ENCODE results near the gene DEFB129. TPM values are rescaled to one million over a fixed set of nuclear protein-coding genes. Genes with fewer than 3 reads are reported as not detected.

Gene DEFB129
- total and polyA plus RNA-seq, 2 donors from 2014 or later: not detected

DNA sequence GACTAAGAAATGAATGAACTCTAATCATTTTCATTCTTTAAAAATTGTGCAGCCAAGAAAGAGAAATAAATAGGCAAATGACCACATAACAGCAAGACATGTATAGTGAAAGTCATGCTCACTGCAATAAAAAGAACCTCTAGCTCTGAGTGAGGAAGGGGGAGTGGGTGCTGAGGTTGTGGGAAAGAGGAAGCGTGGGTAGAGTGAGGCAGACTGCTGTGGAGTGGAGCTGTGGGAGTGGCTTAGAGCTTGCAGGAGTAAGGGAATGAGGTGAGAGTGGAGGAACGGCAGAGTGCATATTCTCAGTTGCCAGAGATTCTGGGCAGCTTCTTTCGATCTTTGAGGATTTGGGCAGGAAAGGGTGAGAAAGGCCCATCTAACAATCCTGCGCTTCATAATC lies 10.4 kb downstream of the DEFB129 start:
- TF ChIP-seq, protein P1, sequence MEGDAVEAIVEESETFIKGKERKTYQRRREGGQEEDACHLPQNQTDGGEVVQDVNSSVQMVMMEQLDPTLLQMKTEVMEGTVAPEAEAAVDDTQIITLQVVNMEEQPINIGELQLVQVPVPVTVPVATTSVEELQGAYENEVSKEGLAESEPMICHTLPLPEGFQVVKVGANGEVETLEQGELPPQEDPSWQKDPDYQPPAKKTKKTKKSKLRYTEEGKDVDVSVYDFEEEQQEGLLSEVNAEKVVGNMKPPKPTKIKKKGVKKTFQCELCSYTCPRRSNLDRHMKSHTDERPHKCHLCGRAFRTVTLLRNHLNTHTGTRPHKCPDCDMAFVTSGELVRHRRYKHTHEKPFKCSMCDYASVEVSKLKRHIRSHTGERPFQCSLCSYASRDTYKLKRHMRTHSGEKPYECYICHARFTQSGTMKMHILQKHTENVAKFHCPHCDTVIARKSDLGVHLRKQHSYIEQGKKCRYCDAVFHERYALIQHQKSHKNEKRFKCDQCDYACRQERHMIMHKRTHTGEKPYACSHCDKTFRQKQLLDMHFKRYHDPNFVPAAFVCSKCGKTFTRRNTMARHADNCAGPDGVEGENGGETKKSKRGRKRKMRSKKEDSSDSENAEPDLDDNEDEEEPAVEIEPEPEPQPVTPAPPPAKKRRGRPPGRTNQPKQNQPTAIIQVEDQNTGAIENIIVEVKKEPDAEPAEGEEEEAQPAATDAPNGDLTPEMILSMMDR (IDR thresholded peaks at IDR 0.05; ENCODE audit: borderline replicate concordance, extremely low read depth, insufficient read depth): no peak
- intact Hi-C loops (cut with DNase I): no loop called here
- Histone ChIP-seq H3K27ac (ENCODE audit: low read depth in 2 of 2, low read length in 2 of 2) (no peak overlapping the region), H3K27me3 (ENCODE audit: control insufficient read depth, insufficient read depth, low read length) (no peaks in the 10 kb centered on the region), H3K4me1 (ENCODE audit: control insufficient read depth in 2 of 3, insufficient read depth in 2 of 3, low read depth in 1 of 3, low read length in 3 of 3) (peaks cover 0 to 2% (median 0%) of the 10 kb centered on the region in 3 donors), H3K36me3 (ENCODE audit: control insufficient read depth in 2 of 3, insufficient read depth in 3 of 3, low read length in 3 of 3) (no peaks in the 10 kb centered on the region), H3K9me3 (ENCODE audit: control insufficient read depth in 2 of 3, insufficient read depth in 1 of 3, low read length in 3 of 3) (no peaks in the 10 kb centered on the region), H3K4me3 (ENCODE audit: low read length in 3 of 3) (no peak overlapping the region), H3K9ac (ENCODE audit: low read length in 3 of 3) (no peak overlapping the region)
- DNase-seq (no peak), FAIRE-seq (no peak)

DNA sequence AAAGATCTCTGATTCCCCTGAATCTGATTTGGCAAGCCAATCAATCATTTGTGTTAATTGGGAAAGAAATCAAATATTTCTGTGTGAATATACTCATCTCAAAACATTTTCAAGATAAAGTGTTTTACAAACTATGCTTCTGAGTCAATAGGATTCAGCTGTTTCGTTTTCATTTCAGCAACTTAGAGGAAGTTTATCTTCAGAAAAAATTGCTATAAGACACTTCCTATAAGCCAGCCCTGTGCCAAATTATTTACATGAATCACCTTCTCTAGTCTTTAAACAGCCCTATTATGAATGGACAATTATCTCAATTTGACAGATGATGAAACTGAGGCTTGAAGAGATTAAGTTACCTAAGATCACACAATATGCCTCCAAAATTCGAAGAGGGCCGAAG lies 10.9 kb downstream of the DEFB129 start:
- DNase-seq: no peak
- H3K27ac ChIP-seq (ENCODE audit: low read depth in 2 of 2, low read length in 2 of 2): no peak overlapping the region
- TF ChIP-seq, protein P1 (IDR thresholded peaks at IDR 0.05; ENCODE audit: borderline replicate concordance, extremely low read depth, insufficient read depth): no peak

DNA sequence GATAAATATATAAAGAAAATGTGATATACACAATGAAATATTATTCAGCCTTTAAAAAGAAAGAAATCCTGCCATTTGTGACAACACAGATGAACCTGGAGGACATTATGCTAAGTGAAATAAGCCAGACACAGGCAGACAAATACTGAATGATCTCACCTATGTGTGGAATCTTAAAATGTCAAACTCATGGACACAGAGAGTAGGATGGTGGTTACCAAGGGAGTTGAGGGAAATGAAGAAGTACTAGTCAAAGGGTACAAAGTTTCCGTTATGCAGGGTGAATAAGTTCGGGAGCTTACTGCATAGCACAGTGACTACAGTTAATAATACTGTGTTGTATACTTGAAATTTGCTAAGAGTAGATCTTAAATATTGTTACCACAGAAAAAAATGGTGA lies 15.8 kb downstream of the DEFB129 start:
- H3K27me3 ChIP-seq (ENCODE audit: control insufficient read depth, insufficient read depth, low read length): no peaks in the 10 kb centered on the region
- H3K4me3 ChIP-seq (ENCODE audit: low read length in 3 of 3): no peak overlapping the region
- TF ChIP-seq, protein P1 (IDR thresholded peaks at IDR 0.05; ENCODE audit: borderline replicate concordance, extremely low read depth, insufficient read depth): no peak
- H3K9me3 ChIP-seq (ENCODE audit: control insufficient read depth in 2 of 3, insufficient read depth in 1 of 3, low read length in 3 of 3): peaks cover 0 to 4% (median 0%) of the 10 kb centered on the region in 3 donors
- no peak overlapping the region for H3K27ac ChIP-seq (ENCODE audit: low read depth in 2 of 2, low read length in 2 of 2)
- no peaks in the 10 kb centered on the region for H3K4me1 ChIP-seq (ENCODE audit: control insufficient read depth in 2 of 3, insufficient read depth in 2 of 3, low read depth in 1 of 3, low read length in 3 of 3)
- no peaks in the 10 kb centered on the region for H3K36me3 ChIP-seq (ENCODE audit: control insufficient read depth in 2 of 3, insufficient read depth in 3 of 3, low read length in 3 of 3)
- no peak for DNase-seq
- intact Hi-C loops (cut with DNase I): no loop called here
- FAIRE-seq: no peak
- no peak overlapping the region for H3K9ac ChIP-seq (ENCODE audit: low read length in 3 of 3)

More for the DNA sequence above, 10.9 kb downstream of the DEFB129 start:
- Histone ChIP-seq H3K4me1 (ENCODE audit: control insufficient read depth in 2 of 3, insufficient read depth in 2 of 3, low read depth in 1 of 3, low read length in 3 of 3) (peaks cover 0 to 2% (median 0%) of the 10 kb centered on the region in 3 donors), H3K27me3 (ENCODE audit: control insufficient read depth, insufficient read depth, low read length) (no peaks in the 10 kb centered on the region), H3K36me3 (ENCODE audit: control insufficient read depth in 2 of 3, insufficient read depth in 3 of 3, low read length in 3 of 3) (no peaks in the 10 kb centered on the region), H3K9me3 (ENCODE audit: control insufficient read depth in 2 of 3, insufficient read depth in 1 of 3, low read length in 3 of 3) (no peaks in the 10 kb centered on the region), H3K9ac (ENCODE audit: low read length in 3 of 3) (no peak overlapping the region), H3K4me3 (ENCODE audit: low read length in 3 of 3) (no peak overlapping the region)
- intact Hi-C loops (cut with DNase I): no loop called here
- no peak for FAIRE-seq

DNA sequence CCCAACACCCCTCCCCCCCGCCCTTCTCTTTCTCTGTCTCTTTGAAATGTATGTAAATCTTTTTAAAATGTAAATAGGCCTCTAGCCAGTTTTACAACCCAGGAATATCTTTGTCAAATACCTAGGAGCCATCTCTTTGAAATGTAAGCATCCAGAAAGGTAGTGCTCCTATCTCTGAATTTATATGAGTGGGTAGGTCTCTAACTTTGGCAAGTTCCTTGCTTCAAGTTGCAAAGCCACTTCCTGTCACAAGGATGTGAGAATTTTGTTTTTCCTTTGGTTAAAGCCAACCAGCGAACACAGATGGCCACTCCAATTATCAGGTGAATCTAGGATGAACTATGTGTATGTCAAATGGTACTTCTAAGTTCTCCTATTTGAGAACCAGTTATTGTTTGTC lies 24.3 kb downstream of the DEFB129 start:
- Histone ChIP-seq H3K9me3 (ENCODE audit: control insufficient read depth in 2 of 3, insufficient read depth in 1 of 3, low read length in 3 of 3) (peaks cover 0 to 4% (median 0%) of the 10 kb centered on the region in 3 donors), H3K4me1 (ENCODE audit: control insufficient read depth in 2 of 3, insufficient read depth in 2 of 3, low read depth in 1 of 3, low read length in 3 of 3) (no peaks in the 10 kb centered on the region), H3K36me3 (ENCODE audit: control insufficient read depth in 2 of 3, insufficient read depth in 3 of 3, low read length in 3 of 3) (no peaks in the 10 kb centered on the region), H3K9ac (ENCODE audit: low read length in 3 of 3) (no peak overlapping the region), H3K4me3 (ENCODE audit: low read length in 3 of 3) (no peak overlapping the region), H3K27ac (ENCODE audit: low read depth in 2 of 2, low read length in 2 of 2) (no peak overlapping the region), H3K27me3 (ENCODE audit: control insufficient read depth, insufficient read depth, low read length) (no peaks in the 10 kb centered on the region)
- intact Hi-C loops (cut with DNase I): no loop called here
- TF ChIP-seq, protein P1 (IDR thresholded peaks at IDR 0.05; ENCODE audit: borderline replicate concordance, extremely low read depth, insufficient read depth): no peak
- no peak for FAIRE-seq
- DNase-seq: no peak

All from kidney (tissue), 14 donors.